Esophagus (tissue), 2 donors: ENCODE data around the gene KRTAP2-4. TPM values are rescaled to one million over a fixed set of nuclear protein-coding genes. Genes with fewer than 3 reads are reported as not detected.
"Not testable (repeated sequence)": the region's sequence is repeated elsewhere in the genome, so short reads cannot be mapped to it uniquely, and the experiment has no call there.

Experiments used
- H3K27ac ChIP-seq, 2 donors: one replicate each; pipeline ENCODE4 v1.5.1; 2013; ENCODE audit warnings: low read depth in 2 of 2, mild to moderate bottlenecking in 2 of 2, inconsistent platforms in 1 of 2, low read length in 1 of 2, moderate library complexity in 1 of 2
- H3K27me3 ChIP-seq, 2 donors: one replicate each; pipeline ENCODE4 v1.6.1; 2013; ENCODE audit warnings: low read length in 2 of 2, control low read depth in 1 of 2, mild to moderate bottlenecking in 1 of 2; ENCODE audit not compliant: insufficient read depth in 2 of 2, control insufficient read depth in 1 of 2
- H3K36me3 ChIP-seq, 2 donors: one replicate each; pipeline ENCODE4 v1.6.1; 2013; ENCODE audit warnings: low read length in 1 of 2; ENCODE audit not compliant: control insufficient read depth in 2 of 2, insufficient read depth in 2 of 2
- H3K4me1 ChIP-seq, 2 donors: one replicate each; pipeline ENCODE4 v1.6.1; 2013; ENCODE audit warnings: low read length in 1 of 2; ENCODE audit not compliant: control insufficient read depth in 2 of 2, insufficient read depth in 2 of 2
- H3K4me3 ChIP-seq, 2 donors: one replicate each; pipeline ENCODE4 v1.5.1; 2013; ENCODE audit warnings: low read length in 2 of 2, mild to moderate bottlenecking in 2 of 2, low read depth in 1 of 2, moderate library complexity in 1 of 2
- H3K9me3 ChIP-seq, 2 donors: one replicate each; pipeline ENCODE4 v1.6.1; 2013; ENCODE audit warnings: mild to moderate bottlenecking in 2 of 2, low read depth in 1 of 2, low read length in 1 of 2, moderate library complexity in 1 of 2; ENCODE audit not compliant: control insufficient read depth in 2 of 2, insufficient read depth in 1 of 2
- WGBS, 2 donors: extraction: QIAGEN DNeasy Blood & Tissue Kit; methylation state at CpG; one replicate each; pipeline ENCODE4 v1.1.7; 2013; 5-methylcytosine and 5-hydroxymethylcytosine counted together
- polyA plus RNA-seq, 2 donors: library from polyadenylated mRNA; stranded (reverse); fragments of 200-250 nt; gene quantifications; one replicate each; pipeline ENCODE4 v1.2.3, GENCODE V29; 2013
- donor health status: healthy with polysubstance abuse.
- donor health status: Bipolar disorder and iron deficiency.

Gene KRTAP2-4
- polyA plus RNA-seq, 2 donors = not detected

DNA sequence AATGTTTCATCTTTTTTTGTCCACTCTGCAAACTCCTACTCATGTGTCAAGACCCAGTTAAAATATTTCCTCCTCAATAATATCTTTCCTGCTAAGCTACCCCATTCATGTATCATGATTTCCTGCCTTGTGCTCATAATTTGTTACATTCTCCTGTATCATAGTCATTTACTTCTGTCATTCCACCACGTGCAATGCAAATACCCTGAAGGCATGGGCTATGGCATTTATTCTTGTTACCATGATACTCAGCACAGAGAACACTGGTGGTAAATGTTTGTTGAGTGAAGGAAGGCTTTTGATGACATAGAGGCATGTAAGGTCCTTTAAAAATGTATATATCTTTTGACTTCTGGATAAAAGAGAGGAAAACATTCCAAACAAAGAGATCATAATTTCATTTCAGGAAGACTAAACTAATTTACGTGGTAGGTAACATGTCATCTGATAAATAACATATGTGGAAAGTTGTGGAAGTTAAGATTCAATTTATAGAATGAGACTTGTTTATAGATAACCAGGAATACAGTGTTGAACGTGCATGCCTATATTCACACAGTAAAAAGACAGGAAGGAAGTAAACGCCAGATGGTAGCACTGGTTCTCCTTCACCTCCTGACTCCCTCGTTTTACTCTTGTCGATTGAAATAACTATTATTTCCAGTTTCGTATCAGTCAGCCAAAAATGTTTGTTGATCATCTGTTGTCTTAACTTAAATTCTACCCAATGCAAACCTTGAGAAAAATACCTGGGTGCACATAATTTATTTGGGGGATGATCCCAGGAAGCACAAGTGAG lies 34.2 kb upstream of the KRTAP2-4 start:
- H3K27me3 ChIP-seq, H3K4me1 ChIP-seq, H3K9me3 ChIP-seq, H3K27ac ChIP-seq, H3K36me3 ChIP-seq, H3K4me3 ChIP-seq: not testable (repeated sequence)
- 50 to 57% methylated on average over 7 of the region's 7 CpGs for WGBS, 2 donors

GRCh38 chr17:41098481-41098880 lies 32.8 kb upstream of the KRTAP2-4 start:
- 50 to 60% methylated on average over 5 to 6 of the region's 6 CpGs for WGBS, 2 donors
- Histone ChIP-seq H3K27me3 (no peaks in the 10 kb centered on the region), H3K36me3 (no peaks in the 10 kb centered on the region), H3K4me1 (no peaks in the 10 kb centered on the region), H3K27ac (no peak overlapping the region), H3K9me3 (no peaks in the 10 kb centered on the region), H3K4me3 (no peak overlapping the region)

GRCh38 chr17:41098042-41098441 lies 32.4 kb upstream of the KRTAP2-4 start, which contains the start of gene KRTAP4-8:
KRTAP4-8 (minus strand) TSS chr17:41098142; CDS start chr17:41098084, 58 bp downstream.
- Histone ChIP-seq H3K4me3 (no peak within 1 kb of the TSS), H3K27me3 (no peaks in the 10 kb centered on the region), H3K4me1 (no peaks in the 10 kb centered on the region), H3K9me3 (no peaks in the 10 kb centered on the region), H3K36me3 (no peaks in the 10 kb centered on the region), H3K27ac (no peak within 1 kb of the TSS)
- WGBS, 2 donors = 59 to 64% methylated on average over 4 of the region's 4 CpGs

- H3K4me3 ChIP-seq = no peak overlapping the region
- H3K27ac ChIP-seq = no peak overlapping the region
- H3K4me1 ChIP-seq = no peaks in the 10 kb centered on the region
- H3K36me3 ChIP-seq = no peaks in the 10 kb centered on the region
- WGBS, 2 donors = 86 to 89% methylated on average over 7 of the region's 7 CpGs
- no peaks in the 10 kb centered on the region for H3K27me3 ChIP-seq
- H3K9me3 ChIP-seq = no peaks in the 10 kb centered on the region
Observed at GRCh38 chr17:41096055-41096454, 30.4 kb upstream of the KRTAP2-4 start.

DNA sequence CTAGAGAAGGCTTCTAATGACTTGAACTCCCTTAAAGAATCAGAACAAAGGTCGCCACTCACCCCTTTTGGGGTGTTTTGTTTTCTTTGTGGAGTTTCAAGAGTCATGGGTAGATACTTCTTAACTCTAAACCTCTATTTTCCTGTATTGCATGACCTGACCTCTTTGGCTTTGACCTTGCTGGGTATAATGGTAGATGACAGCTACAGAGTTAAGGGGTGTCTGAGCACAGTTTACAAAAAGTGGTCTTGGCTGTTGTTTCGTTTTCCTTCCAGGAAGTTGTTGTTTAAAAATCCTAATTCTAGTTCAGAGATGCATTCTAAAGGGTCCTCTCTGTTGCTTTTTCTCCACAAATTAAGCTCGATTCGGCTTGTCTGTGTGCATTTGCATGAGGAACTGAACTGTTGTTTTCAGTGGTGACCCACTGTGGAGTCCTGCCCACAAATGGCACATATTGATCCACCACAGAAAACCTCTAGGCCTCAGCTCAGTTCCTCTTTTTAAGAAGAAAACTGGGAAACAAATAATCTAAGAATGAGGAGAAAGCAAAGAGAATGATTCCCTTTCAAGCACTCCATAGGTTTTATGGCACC lies 23.2 kb upstream of the KRTAP2-4 start:
- 58 to 69% methylated on average over 4 of the region's 4 CpGs for WGBS, 2 donors

DNA sequence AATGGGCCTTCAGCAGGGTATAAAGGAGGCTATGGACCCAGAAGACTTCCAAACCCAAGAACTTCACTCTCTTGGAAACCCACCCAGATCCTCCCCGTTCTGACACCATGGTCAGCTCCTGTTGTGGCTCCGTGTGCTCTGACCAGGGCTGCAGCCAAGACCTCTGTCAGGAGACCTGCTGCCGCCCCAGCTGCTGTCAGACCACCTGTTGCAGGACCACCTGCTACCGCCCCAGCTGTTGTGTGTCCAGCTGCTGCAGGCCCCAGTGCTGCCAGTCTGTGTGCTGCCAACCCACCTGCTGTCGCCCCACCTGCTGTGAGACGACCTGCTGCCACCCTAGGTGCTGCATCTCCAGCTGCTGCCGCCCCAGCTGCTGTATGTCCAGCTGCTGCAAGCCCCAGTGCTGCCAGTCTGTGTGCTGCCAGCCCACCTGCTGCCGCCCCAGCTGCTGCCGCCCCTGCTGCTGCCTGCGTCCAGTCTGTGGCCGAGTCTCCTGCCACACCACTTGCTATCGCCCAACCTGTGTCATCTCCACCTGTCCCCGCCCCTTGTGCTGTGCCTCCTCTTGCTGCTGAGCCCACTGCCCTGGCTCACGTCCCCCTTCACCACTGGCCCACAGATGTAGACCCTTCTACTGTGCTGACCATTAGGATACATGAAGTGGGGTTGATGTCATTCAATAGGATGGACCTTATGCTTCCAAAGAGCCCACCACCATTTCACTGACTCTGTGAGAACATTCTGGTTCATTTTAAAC lies 18.6 kb upstream of the KRTAP2-4 start, which contains the start of gene KRTAP4-7:
Gene KRTAP4-7 (plus strand): TSS at position 51 of the 757 bp plus-strand sequence. CDS start 57 bp downstream, at position 108.
- WGBS, 2 donors = 77 to 88% methylated on average over 12 to 14 of the region's 14 CpGs
- H3K4me3 ChIP-seq, H3K4me1 ChIP-seq, H3K27me3 ChIP-seq, H3K27ac ChIP-seq, H3K36me3 ChIP-seq, H3K9me3 ChIP-seq: not testable (repeated sequence)

More for the DNA sequence above, 23.2 kb upstream of the KRTAP2-4 start:
- not testable (repeated sequence) for H3K4me1 ChIP-seq, H3K4me3 ChIP-seq, H3K27ac ChIP-seq, H3K27me3 ChIP-seq, H3K9me3 ChIP-seq, H3K36me3 ChIP-seq

DNA sequence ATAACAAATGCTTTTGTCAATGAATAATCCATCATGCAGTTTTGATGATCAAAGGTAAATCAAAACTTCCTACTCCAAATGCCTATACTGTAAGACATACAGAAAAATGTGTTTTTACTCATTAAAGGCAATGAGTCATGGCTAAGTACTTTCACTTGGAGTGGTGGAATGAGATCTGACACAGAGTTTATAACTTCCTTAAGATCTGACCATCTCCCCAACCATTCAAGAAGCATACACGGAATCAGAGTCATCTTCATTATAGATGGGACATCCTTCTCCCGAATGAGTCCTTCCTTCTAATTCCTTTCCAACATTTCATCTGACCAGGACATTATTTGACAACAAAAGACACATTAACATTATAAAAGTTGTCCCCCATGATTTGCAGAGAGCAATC lies 17.7 kb upstream of the KRTAP2-4 start:
- H3K27me3 ChIP-seq, H3K27ac ChIP-seq, H3K4me1 ChIP-seq, H3K36me3 ChIP-seq, H3K9me3 ChIP-seq, H3K4me3 ChIP-seq: not testable (repeated sequence)
- WGBS, 2 donors = 49 to 72% methylated on average over 2 of the region's 2 CpGs

GRCh38 chr17:41082626-41083025 lies 16.9 kb upstream of the KRTAP2-4 start:
- no peak overlapping the region for H3K27ac ChIP-seq
- no peaks in the 10 kb centered on the region for H3K36me3 ChIP-seq
- H3K27me3 ChIP-seq = no peaks in the 10 kb centered on the region
- no peaks in the 10 kb centered on the region for H3K9me3 ChIP-seq
- H3K4me1 ChIP-seq = no peaks in the 10 kb centered on the region
- H3K4me3 ChIP-seq = no peak overlapping the region
- 41 to 48% methylated on average over 4 of the region's 4 CpGs for WGBS, 2 donors

DNA sequence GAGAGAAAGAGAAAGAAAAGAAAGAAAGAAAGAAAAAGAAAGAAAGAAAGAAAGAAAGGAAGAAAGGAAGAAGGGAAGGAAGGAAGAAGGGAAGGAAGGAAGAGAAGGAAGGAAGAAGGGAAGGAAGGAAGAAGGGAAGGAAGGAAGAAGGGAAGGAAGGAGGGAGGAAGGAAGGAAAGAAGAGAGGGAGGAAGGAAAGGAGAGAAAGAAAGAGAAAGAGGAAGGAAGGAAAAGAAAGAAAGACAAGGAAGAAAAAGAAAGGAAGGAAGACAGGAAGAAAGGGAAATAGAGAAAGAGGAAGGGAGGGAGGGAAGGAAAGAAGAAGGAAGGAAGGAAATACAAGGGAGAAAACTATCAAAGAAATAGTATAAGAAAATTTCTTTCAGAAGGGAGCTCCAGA lies 11.1 kb upstream of the KRTAP2-4 start:
- Histone ChIP-seq H3K4me1 (peaks cover 0 to 1% of the 10 kb centered on the region in 2 donors), H3K27me3 (no peaks in the 10 kb centered on the region), H3K4me3 (no peak overlapping the region), H3K36me3 (no peaks in the 10 kb centered on the region), H3K9me3 (no peaks in the 10 kb centered on the region), H3K27ac (no peak overlapping the region)
